ENCODE data around the gene FITM1. TPM values are rescaled to one million over a fixed set of nuclear protein-coding genes. Genes with fewer than 3 reads are reported as not detected.

The FITM1 gene
- total RNA-seq, 2 donors from 2014 or later = 1.1 TPM; not detected in 1

DNA sequence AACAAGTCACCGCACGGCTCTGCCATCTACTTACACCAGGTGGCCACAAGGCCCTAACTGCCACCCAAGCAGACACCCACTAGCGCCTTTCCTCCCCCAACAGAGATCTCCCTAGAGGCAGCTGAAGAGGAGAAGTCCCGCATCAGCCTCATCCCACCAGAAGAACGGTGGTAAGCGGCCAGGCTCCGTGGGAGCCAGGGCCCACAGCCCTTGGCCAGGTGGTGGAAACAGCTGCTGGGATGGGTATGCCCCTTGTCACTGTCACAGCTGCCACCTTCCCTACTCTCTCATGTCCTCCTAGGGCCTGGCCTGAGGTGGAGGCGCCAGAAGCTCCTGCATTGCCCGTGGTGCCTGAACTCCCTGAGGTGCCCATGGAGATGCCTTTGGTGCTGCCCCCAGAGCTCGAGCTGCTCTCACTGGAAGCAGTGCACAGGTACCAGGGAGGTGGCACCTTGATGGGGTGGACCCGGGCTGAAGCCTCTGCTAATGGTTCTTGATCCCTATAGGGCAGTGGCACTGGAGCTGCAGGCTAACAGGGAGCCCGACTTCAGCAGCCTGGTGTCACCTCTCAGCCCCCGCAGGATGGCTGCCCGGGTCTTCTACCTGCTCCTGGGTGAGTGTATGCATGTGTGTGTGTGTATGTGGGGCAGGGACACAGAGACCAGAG, 49.0 kb downstream of the FITM1 start:
- Histone ChIP-seq H3K27ac (ENCODE audit: low read depth, low read length) (no peak overlapping the region), H3K27me3 (ENCODE audit: control insufficient read depth, insufficient read depth, low read length, poor library complexity, severe bottlenecking) (no peaks in the 10 kb centered on the region), H3K9ac (ENCODE audit: extremely low read depth, low read length, poor library complexity, severe bottlenecking) (no peak overlapping the region), H3K4me1 (ENCODE audit: control insufficient read depth, insufficient read depth, low read length) (no peaks in the 10 kb centered on the region), H3K36me3 (ENCODE audit: control insufficient read depth, insufficient read depth, low read length) (peaks cover 51% of the 10 kb centered on the region), H3K9me3 (ENCODE audit: control insufficient read depth, low read length) (no peaks in the 10 kb centered on the region), H3K4me3 (ENCODE audit: low read length) (no peak overlapping the region)
- H3K9me3 Mint-ChIP-seq = no peaks in the 10 kb centered on the region
- peaks cover 61% of the 10 kb centered on the region for H3K36me3 Mint-ChIP-seq (ENCODE audit: low read depth)
- H3K4me3 Mint-ChIP-seq = no peak overlapping the region
- TF ChIP-seq, protein P1, sequence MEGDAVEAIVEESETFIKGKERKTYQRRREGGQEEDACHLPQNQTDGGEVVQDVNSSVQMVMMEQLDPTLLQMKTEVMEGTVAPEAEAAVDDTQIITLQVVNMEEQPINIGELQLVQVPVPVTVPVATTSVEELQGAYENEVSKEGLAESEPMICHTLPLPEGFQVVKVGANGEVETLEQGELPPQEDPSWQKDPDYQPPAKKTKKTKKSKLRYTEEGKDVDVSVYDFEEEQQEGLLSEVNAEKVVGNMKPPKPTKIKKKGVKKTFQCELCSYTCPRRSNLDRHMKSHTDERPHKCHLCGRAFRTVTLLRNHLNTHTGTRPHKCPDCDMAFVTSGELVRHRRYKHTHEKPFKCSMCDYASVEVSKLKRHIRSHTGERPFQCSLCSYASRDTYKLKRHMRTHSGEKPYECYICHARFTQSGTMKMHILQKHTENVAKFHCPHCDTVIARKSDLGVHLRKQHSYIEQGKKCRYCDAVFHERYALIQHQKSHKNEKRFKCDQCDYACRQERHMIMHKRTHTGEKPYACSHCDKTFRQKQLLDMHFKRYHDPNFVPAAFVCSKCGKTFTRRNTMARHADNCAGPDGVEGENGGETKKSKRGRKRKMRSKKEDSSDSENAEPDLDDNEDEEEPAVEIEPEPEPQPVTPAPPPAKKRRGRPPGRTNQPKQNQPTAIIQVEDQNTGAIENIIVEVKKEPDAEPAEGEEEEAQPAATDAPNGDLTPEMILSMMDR (conservative IDR thresholded peaks at IDR 0.05) = no peak
- no peaks in the 10 kb centered on the region for H3K27me3 Mint-ChIP-seq (ENCODE audit: insufficient read depth)
- no peak overlapping the region for H3K27ac Mint-ChIP-seq
- DNase-seq = no peak
- WGBS, 2 experiments (ENCODE audit: insufficient coverage in 1 of 2, insufficient read length in 1 of 2) = 89 to 98% methylated on average over 10 to 14 of the region's 14 CpGs
- H3K4me1 Mint-ChIP-seq = no peaks in the 10 kb centered on the region

DNA sequence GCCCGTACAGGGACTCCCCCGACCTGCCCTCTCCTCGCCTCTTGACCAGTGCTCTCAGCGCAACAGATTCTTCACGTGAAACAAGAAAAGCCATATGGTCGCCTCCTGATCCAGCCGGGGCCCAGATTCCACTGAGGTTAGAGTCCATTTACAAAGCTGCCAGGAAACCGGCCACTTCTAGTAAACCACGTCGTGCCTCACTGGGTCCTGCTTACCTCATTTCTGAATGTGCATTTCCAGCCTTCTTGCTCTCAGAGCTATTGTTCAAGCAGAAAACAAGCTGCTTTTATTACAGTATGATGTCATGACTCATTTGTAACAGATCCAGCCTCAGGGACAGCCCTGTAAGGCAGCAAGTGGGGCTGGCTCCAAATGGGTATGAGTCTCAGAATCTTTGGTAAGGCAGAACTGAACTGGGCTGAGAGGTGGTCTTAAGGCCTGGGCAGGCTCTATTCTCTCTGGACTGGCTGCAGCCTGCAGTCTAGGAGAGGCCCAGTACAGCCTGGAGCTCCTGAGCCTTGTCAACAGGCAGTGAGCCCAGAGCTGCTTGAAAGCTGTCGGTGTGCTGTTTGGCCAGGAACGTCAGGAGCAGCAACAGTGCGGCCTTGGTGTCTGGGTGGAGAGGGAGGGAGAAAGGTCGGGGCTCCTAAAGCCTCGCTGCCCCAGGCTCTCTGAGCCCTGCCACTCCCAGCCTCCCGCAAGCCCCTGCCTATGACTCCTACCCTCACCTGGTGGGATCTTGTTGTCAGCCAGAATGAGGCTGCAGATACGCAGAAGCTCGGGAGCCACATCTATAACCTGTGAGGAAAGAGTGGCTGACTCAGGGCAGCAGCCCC, 49.7 kb downstream of the FITM1 start:
- H3K27ac Mint-ChIP-seq = no peak overlapping the region

DNA sequence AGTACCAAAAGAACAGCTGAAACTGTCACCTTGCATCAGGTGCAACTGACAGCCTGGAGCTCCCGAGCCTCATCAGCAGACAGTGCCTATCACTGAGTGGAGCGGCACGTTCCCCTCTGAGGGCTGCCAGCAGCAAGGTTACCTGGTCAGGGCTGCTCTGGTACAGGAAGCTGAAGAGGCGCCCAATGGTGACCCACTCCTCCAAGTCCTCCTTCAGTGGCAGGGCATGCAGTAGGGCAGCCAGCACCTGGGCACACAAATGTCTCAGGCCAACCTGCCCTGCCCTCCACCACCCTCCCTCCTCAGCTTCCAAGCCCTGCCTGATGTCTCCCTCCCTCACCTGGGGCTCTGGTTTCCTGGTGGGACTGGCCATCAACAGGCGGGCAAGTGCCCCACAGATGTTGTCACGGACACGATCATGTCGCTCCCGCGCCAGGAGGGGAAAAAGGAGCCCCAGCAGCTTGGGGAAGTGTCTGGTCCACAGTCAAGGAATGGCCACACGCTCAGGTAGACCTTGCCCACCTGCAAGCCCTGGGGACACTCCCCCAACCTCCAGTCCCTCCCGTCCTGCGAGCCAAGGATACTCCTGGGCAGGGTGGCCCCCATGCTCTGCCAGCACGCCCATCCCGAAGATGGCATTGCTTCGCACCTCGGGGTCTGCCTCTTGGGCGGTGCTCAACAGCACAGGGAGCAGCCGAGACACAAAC, 51.1 kb downstream of the FITM1 start:
- no peaks in the 10 kb centered on the region for H3K9me3 Mint-ChIP-seq
- TF ChIP-seq, protein P1 (conservative IDR thresholded peaks at IDR 0.05) = no peak
- no peak for DNase-seq
- no peaks in the 10 kb centered on the region for H3K27me3 Mint-ChIP-seq (ENCODE audit: insufficient read depth)
- 93 to 94% methylated on average over 13 to 19 of the region's 19 CpGs for whole genome bisulfite sequencing, 2 experiments (ENCODE audit: insufficient coverage in 1 of 2, insufficient read length in 1 of 2)
- Histone ChIP-seq H3K27me3 (ENCODE audit: control insufficient read depth, insufficient read depth, low read length, poor library complexity, severe bottlenecking) (no peaks in the 10 kb centered on the region), H3K4me3 (ENCODE audit: low read length) (no peak overlapping the region), H3K36me3 (ENCODE audit: control insufficient read depth, insufficient read depth, low read length) (peaks cover 70% of the 10 kb centered on the region), H3K9me3 (ENCODE audit: control insufficient read depth, low read length) (no peaks in the 10 kb centered on the region), H3K27ac (ENCODE audit: low read depth, low read length) (no peak overlapping the region), H3K9ac (ENCODE audit: extremely low read depth, low read length, poor library complexity, severe bottlenecking) (no peak overlapping the region), H3K4me1 (ENCODE audit: control insufficient read depth, insufficient read depth, low read length) (no peaks in the 10 kb centered on the region)
- no peak overlapping the region for H3K4me3 Mint-ChIP-seq
- no peaks in the 10 kb centered on the region for H3K4me1 Mint-ChIP-seq
- no peak overlapping the region for H3K27ac Mint-ChIP-seq
- H3K36me3 Mint-ChIP-seq (ENCODE audit: low read depth) = peaks cover 70% of the 10 kb centered on the region

More for the DNA sequence above, 49.7 kb downstream of the FITM1 start:
- TF ChIP-seq, protein P1 (conservative IDR thresholded peaks at IDR 0.05) = no peak
- Mint-ChIP-seq H3K4me3 (no peak overlapping the region), H3K4me1 (no peaks in the 10 kb centered on the region), H3K27me3 (ENCODE audit: insufficient read depth) (no peaks in the 10 kb centered on the region), H3K36me3 (ENCODE audit: low read depth) (peaks cover 62% of the 10 kb centered on the region), H3K9me3 (no peaks in the 10 kb centered on the region)
- no peak for DNase-seq
- Histone ChIP-seq H3K9me3 (ENCODE audit: control insufficient read depth, low read length) (no peaks in the 10 kb centered on the region), H3K4me3 (ENCODE audit: low read length) (no peak overlapping the region), H3K36me3 (ENCODE audit: control insufficient read depth, insufficient read depth, low read length) (peaks cover 57% of the 10 kb centered on the region), H3K9ac (ENCODE audit: extremely low read depth, low read length, poor library complexity, severe bottlenecking) (no peak overlapping the region), H3K4me1 (ENCODE audit: control insufficient read depth, insufficient read depth, low read length) (no peaks in the 10 kb centered on the region), H3K27ac (ENCODE audit: low read depth, low read length) (no peak overlapping the region), H3K27me3 (ENCODE audit: control insufficient read depth, insufficient read depth, low read length, poor library complexity, severe bottlenecking) (no peaks in the 10 kb centered on the region)
- WGBS, 2 experiments (ENCODE audit: insufficient coverage in 1 of 2, insufficient read length in 1 of 2) = 93 to 94% methylated on average over 5 to 17 of the region's 18 CpGs

Small RNA genes within 50 kb of the gene (microRNA-seq; reads per million reads assigned to microRNA genes)
- not detected for gene MIR7703 (ENCODE audit: borderline microRNAs expressed)

Other genes with a start within 250 kb of the FITM1 start
- 10 to 100 TPM; 18.3 to 20.9 TPM for gene DHRS4, start 176.9 kb upstream of the FITM1 start, total RNA-seq
- gene DHRS4L2, start 141.7 kb upstream of the FITM1 start, total RNA-seq = 10 to 100 TPM; 16.7 to 17.3 TPM
- 1 to 10 TPM; 2.1 to 4.4 TPM for gene CARMIL3, start 78.7 kb upstream of the FITM1 start, total RNA-seq
- not detected for gene CPNE6, start 59.1 kb upstream of the FITM1 start, total RNA-seq
- gene PCK2, start 36.3 kb upstream of the FITM1 start, total RNA-seq = 10 to 100 TPM; 37.7 to 42.8 TPM
- gene DCAF11, start 15.9 kb upstream of the FITM1 start, total RNA-seq = 10 to 100 TPM; 71.1 to 72.2 TPM
- gene NRL, start 15.7 kb upstream of the FITM1 start, total RNA-seq = 1 to 10 TPM; 1.9 TPM
- 100 to 1,000 TPM in 1 of 2 donors, 10 to 100 TPM in 1; 68.6 to 108 TPM for gene PSME1, start 5.5 kb downstream of the FITM1 start, total RNA-seq
- 10 to 100 TPM; 34.0 to 39.5 TPM for gene EMC9, start 10.9 kb downstream of the FITM1 start, total RNA-seq
- 100 to 1,000 TPM; 106 to 112 TPM for gene PSME2, start 16.0 kb downstream of the FITM1 start, total RNA-seq
- gene RNF31, start 16.8 kb downstream of the FITM1 start, total RNA-seq = 10 to 100 TPM; 75.5 to 82.9 TPM
- gene IRF9, start 30.6 kb downstream of the FITM1 start, total RNA-seq = 10 to 100 TPM; 13.6 to 26.9 TPM
- gene REC8, start 41.4 kb downstream of the FITM1 start, total RNA-seq = 10 to 100 TPM; 60.3 to 98.3 TPM
- gene IPO4, start 58.2 kb downstream of the FITM1 start, total RNA-seq = 10 to 100 TPM; 56.3 to 67.4 TPM
- gene TM9SF1, start 64.8 kb downstream of the FITM1 start, total RNA-seq = 10 to 100 TPM; 37.4 to 40.8 TPM
- gene TSSK4, start 75.0 kb downstream of the FITM1 start, total RNA-seq = under 1 TPM; 0.38 to 0.51 TPM
- gene CHMP4A, start 82.8 kb downstream of the FITM1 start, total RNA-seq = 10 to 100 TPM; 38.8 to 44.3 TPM
- gene MDP1, start 85.4 kb downstream of the FITM1 start, total RNA-seq = 10 to 100 TPM; 21.0 to 25.0 TPM
- 100 to 1,000 TPM; 210 to 267 TPM for gene NEDD8, start 101.7 kb downstream of the FITM1 start, total RNA-seq
- gene GMPR2, start 102.3 kb downstream of the FITM1 start, total RNA-seq = 10 to 100 TPM; 56.1 to 63.1 TPM
- 10 to 100 TPM; 43.4 to 43.5 TPM for gene TINF2, start 112.0 kb downstream of the FITM1 start, total RNA-seq
- 1 to 10 TPM; 1.6 to 3.4 TPM for gene TGM1, start 132.5 kb downstream of the FITM1 start, total RNA-seq
- gene RABGGTA, start 140.9 kb downstream of the FITM1 start, total RNA-seq = 10 to 100 TPM; 20.2 to 20.5 TPM
- 10 to 100 TPM; 21.2 to 22.5 TPM for gene DHRS1, start 169.1 kb downstream of the FITM1 start, total RNA-seq
- 10 to 100 TPM; 31.1 to 32.0 TPM for gene NOP9, start 169.2 kb downstream of the FITM1 start, total RNA-seq
- 1 to 10 TPM in 1 of 2 donors, under 1 TPM in 1; 0.97 to 3.1 TPM for gene CIDEB, start 177.3 kb downstream of the FITM1 start, total RNA-seq
- gene LTB4R2, start 179.5 kb downstream of the FITM1 start, total RNA-seq = 1 to 10 TPM; 7.4 to 9.5 TPM
- 1 to 10 TPM; 6.4 to 6.6 TPM for gene LTB4R, start 180.8 kb downstream of the FITM1 start, total RNA-seq
- not detected for gene ADCY4, start 204.4 kb downstream of the FITM1 start, total RNA-seq
- gene RIPK3, start 209.3 kb downstream of the FITM1 start, total RNA-seq = not detected
- 10 to 100 TPM; 24.8 to 34.1 TPM for gene NFATC4, start 237.5 kb downstream of the FITM1 start, total RNA-seq